Spleen (tissue), 11 donors: ENCODE results near the gene C12orf76. TPM values are rescaled to one million over a fixed set of nuclear protein-coding genes. Genes with fewer than 3 reads are reported as not detected.
"Not testable (repeated sequence)": the region's sequence is repeated elsewhere in the genome, so short reads cannot be mapped to it uniquely, and the experiment has no call there.

Experiments
- DNase-seq: peaks from one replicate; pipeline ENCODE4 v3.0.0-alpha.2; 2020
- H3K27ac ChIP-seq, 8 donors: fragments of 200-600 bp; sonication (generic) in 7 of 8; 1 replicate in 4 of 8; 2 replicates in 4 of 8; pipeline versions ENCODE4 v1.5.0 to v1.8.0; 2016 to 2021; ENCODE audit warnings: inconsistent platforms in 4 of 8, mild to moderate bottlenecking in 4 of 8, moderate library complexity in 1 of 8
- H3K27me3 ChIP-seq, 7 donors: fragments of 200-600 bp; sonication (generic) in 6 of 7; replicated peaks in 1 of 7; 1 replicate in 4 of 7; 2 replicates in 3 of 7; pipeline versions ENCODE4 v1.5.0 to v1.8.0; 2016 to 2021; ENCODE audit warnings: inconsistent platforms in 3 of 7, mild to moderate bottlenecking in 1 of 7
- H3K36me3 ChIP-seq, 6 donors: fragments of 200-600 bp; sonication (generic) in 5 of 6; 1 replicate in 4 of 6; 2 replicates in 2 of 6; pipeline versions ENCODE4 v1.5.0 to v1.8.0; 2016 to 2021; ENCODE audit warnings: inconsistent platforms in 2 of 6
- H3K4me1 ChIP-seq, 6 donors: fragments of 200-600 bp; sonication (generic) in 5 of 6; 1 replicate in 3 of 6; 2 replicates in 3 of 6; pipeline versions ENCODE4 v1.5.0 to v1.8.0; 2016 to 2021; ENCODE audit warnings: inconsistent platforms in 3 of 6
- H3K4me3 ChIP-seq, 8 donors: fragments of 200-600 bp; sonication (generic) in 7 of 8; 1 replicate in 4 of 8; 2 replicates in 4 of 8; pipeline versions ENCODE4 v1.5.0 to v1.8.0; 2016 to 2021; ENCODE audit warnings: inconsistent platforms in 4 of 8, mild to moderate bottlenecking in 4 of 8, moderate library complexity in 2 of 8
- H3K9me3 ChIP-seq, 8 donors: fragments of 200-600 bp; sonication (generic) in 7 of 8; 1 replicate in 4 of 8; 2 replicates in 4 of 8; pipeline versions ENCODE4 v1.5.0 to v1.8.0; 2016 to 2021; ENCODE audit warnings: inconsistent platforms in 4 of 8
- CTCF ChIP-seq, 11 experiments: fragments of 200-600 bp in 7 of 11; fragments of 450-650 bp in 4 of 11; sonication (generic) in 4 of 11; IDR thresholded peaks in 8 of 11; conservative IDR thresholded peaks in 3 of 11; 1 replicate in 7 of 11; 2 replicates in 4 of 11; pipeline versions ENCODE4 v1.4.0 to v1.8.0; 2016 to 2021; ENCODE audit warnings: antibody characterized with exemption in 11 of 11, inconsistent platforms in 4 of 11, mild to moderate bottlenecking in 1 of 11
- POLR2A ChIP-seq, 3 donors: fragments of 450-650 bp; IDR thresholded peaks; one replicate each; pipeline ENCODE4 v1.5.1; 2017; ENCODE audit warnings: antibody characterized with exemption in 3 of 3, mild to moderate bottlenecking in 1 of 3
- POLR2AphosphoS5 ChIP-seq, 3 donors: sonication (generic); formaldehyde crosslinking; IDR thresholded peaks; one replicate each; pipeline ENCODE4 v1.5.1; 2017; ENCODE audit warnings: antibody characterized with exemption in 3 of 3
- WGBS, 5 donors: extraction: QIAGEN DNeasy Blood & Tissue Kit in 3 of 5; methylation state at CpG; one replicate each; pipeline versions ENCODE4 v1.1.5 to v1.1.7; 2013 to 2018; 5-methylcytosine and 5-hydroxymethylcytosine counted together
- intact Hi-C: fragments of 100-400 bp; cut with DNase I; formaldehyde crosslinking; loops from one replicate; pipeline ENCODE4 v1.15.0; 2023; ENCODE audit warnings: low total_unique reads
- polyA plus RNA-seq, 3 donors: library from polyadenylated mRNA; stranded (reverse); fragments of 200-250 nt; gene quantifications; one replicate each; pipeline ENCODE4 v1.2.1, GENCODE V29; 2013
- total RNA-seq, 7 donors: library from RNA; depleted of rRNA in 3 of 7; stranded (reverse); fragments of >200 nt in 3 of 7; fragmentation: NEBNext Ultra II Directional in 4 of 7; extraction: Animal tissue kit (Norgen Biotek cat#: 25700) in 4 of 7; gene quantifications; one replicate each; pipeline versions ENCODE4 v1.1.0 to v1.2.1, GENCODE V29; 2016 to 2021
- donor health status: healthy with polysubstance abuse.
- donor health status: DM: no; HTN: no; CAD: no; lungs with moderate emphysema.
- donor health status: DM: no; HTN: no; CAD: no.
- donor health status: Bipolar disorder and iron deficiency.
- donor health status: healthy.
- donor health status: DM: no; HTN: no; CAD: no.
- donor health status: DM: yes; HTN: yes; CAD: no.

C12orf76 gene
- total and polyA plus RNA-seq, 10 donors: 12.9 to 21.5 (median 17.1) TPM

GRCh38 chr12:110059651-110060000, 11.3 kb upstream of the C12orf76 start:
- TF ChIP-seq POLR2AphosphoS5 (IDR thresholded peaks at IDR 0.05) (no peak), POLR2A (IDR thresholded peaks at IDR 0.05) (no peak), CTCF (IDR thresholded peaks at IDR 0.05 in 8 of 11, conservative IDR thresholded peaks at IDR 0.05 in 3 of 11) (no peak)
- Histone ChIP-seq H3K36me3 (no peaks in the 10 kb centered on the region), H3K27me3 (no peaks in the 10 kb centered on the region), H3K4me1 (no peaks in the 10 kb centered on the region), H3K27ac (no peak overlapping the region), H3K4me3 (no peak overlapping the region), H3K9me3 (no peaks in the 10 kb centered on the region)
- intact Hi-C loops: no loop called here
- WGBS, 5 donors: 82 to 95% (median 91%) methylated on average over 2 of the region's 2 CpGs
- DNase-seq: no peak

- WGBS, 5 donors: 93 to 96% (median 93%) methylated on average over 9 of the region's 9 CpGs
- H3K27ac ChIP-seq: no peak overlapping the region
- intact Hi-C loops: no loop called here
- H3K9me3 ChIP-seq: no peaks in the 10 kb centered on the region
- H3K36me3 ChIP-seq: no peaks in the 10 kb centered on the region
- no peaks in the 10 kb centered on the region for H3K27me3 ChIP-seq
- DNase-seq: no peak
- H3K4me3 ChIP-seq: no peak overlapping the region
- no peak for TF ChIP-seq POLR2A (IDR thresholded peaks at IDR 0.05)
- no peak for TF ChIP-seq POLR2AphosphoS5 (IDR thresholded peaks at IDR 0.05)
- no peak for TF ChIP-seq CTCF (IDR thresholded peaks at IDR 0.05 in 8 of 11, conservative IDR thresholded peaks at IDR 0.05 in 3 of 11)
- no peaks in the 10 kb centered on the region for H3K4me1 ChIP-seq
Measured at GRCh38 chr12:110058875-110059615, 10.7 kb upstream of the C12orf76 start.

DNA sequence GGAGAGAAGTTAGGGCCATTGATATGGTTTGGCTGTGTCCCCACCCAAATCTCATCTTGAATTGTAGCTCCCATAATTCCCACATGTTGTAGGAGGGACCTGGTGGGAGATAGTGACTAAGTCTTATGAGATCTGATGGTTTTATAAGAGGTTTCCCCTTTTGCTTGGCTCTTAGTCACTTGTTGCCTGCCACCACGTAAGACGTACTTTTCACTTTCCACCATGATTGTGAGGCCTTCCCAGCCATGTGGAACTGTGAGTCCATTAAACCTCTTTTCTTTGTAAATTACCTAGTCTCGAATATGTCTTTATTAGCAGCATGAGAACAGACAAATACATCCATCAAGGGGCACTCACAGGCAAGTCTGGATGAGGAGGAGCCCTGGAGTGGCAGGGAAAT, 8.3 kb upstream of the C12orf76 start:
- DNase-seq, H3K4me3 ChIP-seq, H3K9me3 ChIP-seq, H3K27ac ChIP-seq, H3K4me1 ChIP-seq, intact Hi-C loops, H3K27me3 ChIP-seq, H3K36me3 ChIP-seq: not testable (repeated sequence)
- WGBS, 5 donors: 73 to 91% (median 81%) methylated on average over 3 of the region's 3 CpGs

- H3K36me3 ChIP-seq, intact Hi-C loops, H3K9me3 ChIP-seq, H3K27ac ChIP-seq, H3K4me1 ChIP-seq, H3K4me3 ChIP-seq, DNase-seq, H3K27me3 ChIP-seq: not testable (repeated sequence)
- 66 to 79% (median 71%) methylated on average over 11 of the region's 11 CpGs for WGBS, 5 donors
Measured at GRCh38 chr12:110055375-110056352, 7.3 kb upstream of the C12orf76 start.

DNA sequence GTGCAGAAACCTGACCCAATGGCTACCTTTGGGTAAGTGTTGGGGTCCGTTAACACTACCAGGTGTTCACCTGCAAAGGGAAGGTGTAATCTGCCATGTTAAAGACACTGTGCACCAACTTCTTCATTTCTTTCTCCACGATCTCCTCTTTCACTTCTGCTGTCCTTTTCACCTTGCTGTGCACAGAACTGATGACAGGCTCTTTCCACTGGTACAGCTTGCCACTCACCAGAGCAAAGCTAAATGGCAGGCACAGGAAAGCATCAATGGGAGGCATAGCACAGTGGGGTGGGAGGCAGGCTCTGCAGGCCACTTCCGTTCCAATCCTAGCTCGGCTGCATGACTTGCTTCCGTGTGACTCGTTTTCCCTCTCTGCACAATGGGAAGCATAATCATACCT, 2.6 kb upstream of the C12orf76 start:
- H3K27ac ChIP-seq: no peak overlapping the region
- intact Hi-C loops: no loop called here
- H3K4me1 ChIP-seq: peaks cover 14 to 44% (median 29%) of the 10 kb centered on the region in 6 donors
- TF ChIP-seq CTCF (IDR thresholded peaks at IDR 0.05 in 8 of 11, conservative IDR thresholded peaks at IDR 0.05 in 3 of 11) (no peak), POLR2A (IDR thresholded peaks at IDR 0.05) (no peak), POLR2AphosphoS5 (IDR thresholded peaks at IDR 0.05) (no peak)
- no peak for DNase-seq
- no peaks in the 10 kb centered on the region for H3K27me3 ChIP-seq
- H3K4me3 ChIP-seq: no peak overlapping the region
- H3K36me3 ChIP-seq: no peaks in the 10 kb centered on the region
- H3K9me3 ChIP-seq: no peaks in the 10 kb centered on the region
- WGBS, 5 donors: 77 to 87% (median 79%) methylated on average over 6 of the region's 6 CpGs

DNA sequence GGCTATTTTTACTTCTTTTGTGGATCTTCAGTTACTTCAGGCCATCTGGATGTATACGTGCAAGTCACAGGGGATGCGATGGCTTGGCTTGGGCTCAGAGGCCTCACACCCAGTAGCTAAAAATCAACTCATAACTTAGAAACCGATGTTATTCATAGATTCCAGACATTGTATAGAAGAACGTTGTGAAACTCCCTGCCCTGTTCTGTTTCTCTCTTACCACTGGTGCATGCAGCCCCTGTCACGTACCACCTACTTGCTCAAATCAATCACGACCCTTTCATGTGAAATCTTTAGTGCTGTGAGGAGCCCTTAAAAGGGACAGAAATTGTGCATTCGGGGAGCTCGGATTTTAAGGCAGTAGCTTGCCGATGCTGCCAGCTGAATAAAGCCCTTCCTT, 1.3 kb upstream of the C12orf76 start:
- H3K27ac ChIP-seq: peak overlapping the region in 5 of 8 donors; percentile 76 to 93 (median 87)
- H3K27me3 ChIP-seq, intact Hi-C loops, H3K36me3 ChIP-seq, H3K4me3 ChIP-seq, H3K9me3 ChIP-seq, DNase-seq: not testable (repeated sequence)
- 86 to 94% (median 87%) methylated on average over 9 of the region's 9 CpGs for WGBS, 5 donors
- peaks cover 14 to 57% (median 31%) of the 10 kb centered on the region in 6 donors for H3K4me1 ChIP-seq

GRCh38 chr12:110049034-110049433, 712 bp upstream of the C12orf76 start:
- peak; percentile 87 for DNase-seq
- WGBS, 5 donors: 74 to 81% (median 80%) methylated on average over 11 of the region's 11 CpGs
- H3K9me3 ChIP-seq, H3K36me3 ChIP-seq, intact Hi-C loops, H3K27me3 ChIP-seq: not testable (repeated sequence)
- Histone ChIP-seq H3K4me1 (peaks cover 14 to 62% (median 31%) of the 10 kb centered on the region in 6 donors), H3K27ac (peak overlapping the region; percentile 76 to 93 (median 86)), H3K4me3 (peak overlapping the region; percentile 72 to 98 (median 84))
